HepG2 (cell line): ENCODE measurements around the gene GBP4. TPM values are rescaled to one million over a fixed set of nuclear protein-coding genes. Genes with fewer than 3 reads are reported as not detected.

Source experiments
- ATAC-seq: fragments of 200-7000 bp; cut with Tn5 transposase; 3 replicates; pipeline ENCODE4 v1.9.1; 2020; ENCODE audit warnings: mild to moderate bottlenecking, moderate library complexity
- BruUV-seq: library from RNA; stranded (reverse); fragments of 400-500 nt; replicated peaks from 2 replicates; lab custom pipeline; 2021; lab: Mats Ljungman, UMichigan
- CTCF ChIA-PET: fragments of 300-600 bp; formaldehyde crosslinking; extraction: SDS; loops from one replicate; lab custom pipeline; 2021; ENCODE audit warnings: low total read pairs, inconsistent platforms, low intra/inter-chr PET ratio; lab: Yijun Ruan, JAX
- POLR2A ChIA-PET: fragments of 350-600 bp; sonication (Branson Sonifier 250); formaldehyde crosslinking; loops from one replicate; lab custom pipeline; 2020; ENCODE audit warnings: antibody characterized with exemption, inconsistent platforms; lab: Yijun Ruan, JAX
- DNase-seq: peaks from one replicate; pipeline ENCODE4 v3.0.0-alpha.2; 2015; ENCODE audit warnings: low spot score
- FAIRE-seq: peaks from 3 replicates; lab custom pipeline; 2011; peaks lifted over from hg19 to GRCh38; lab: Jason Lieb, UNC
- H2AFZ ChIP-seq: one replicate; pipeline ENCODE4 v1.6.1; 2011; ENCODE audit warnings: low read length, inconsistent platforms
- H3K27ac ChIP-seq: fragments of 300-600 bp; 3 replicates; pipeline ENCODE4 v1.8.0; 2011; ENCODE audit warnings: mixed run types, mild to moderate bottlenecking, mixed read lengths, low read length, inconsistent platforms; ENCODE audit not compliant: insufficient read depth; ENCODE audit errors: extremely low read length
- H3K27me3 ChIP-seq, 2 experiments: fragments of 200-600 bp in 1 of 2; 2 replicates in 1 of 2; 3 replicates in 1 of 2; pipeline versions ENCODE4 v1.6.0 to v1.8.0; 2011; ENCODE audit warnings: low read length in 2 of 2, mild to moderate bottlenecking in 2 of 2, moderate library complexity in 2 of 2, inconsistent platforms in 1 of 2; ENCODE audit not compliant: insufficient read depth in 2 of 2, control insufficient read depth in 1 of 2
- H3K36me3 ChIP-seq, 2 experiments: fragments of 200-600 bp in 1 of 2; replicated peaks in 1 of 2; 2 replicates in 1 of 2; 3 replicates in 1 of 2; pipeline versions ENCODE4 v1.5.1 to v1.8.0; 2011; ENCODE audit warnings: low read length in 2 of 2, inconsistent platforms in 1 of 2; ENCODE audit not compliant: insufficient read depth in 2 of 2, control insufficient read depth in 1 of 2
- H3K4me1 ChIP-seq: 2 replicates; pipeline ENCODE4 v1.5.1; 2012; ENCODE audit warnings: low read length, inconsistent platforms; ENCODE audit not compliant: insufficient read depth
- H3K4me2 ChIP-seq: 2 replicates; pipeline ENCODE4 v1.6.0; 2011; ENCODE audit warnings: low read depth, low read length, inconsistent platforms
- H3K4me3 ChIP-seq, 3 experiments: fragments of 200-600 bp in 1 of 3; sonication (generic), shearing (Covaris generic) in 1 of 3; replicated peaks in 1 of 3; 2 replicates each; pipeline ENCODE4 v1.5.1; 2011 to 2016; ENCODE audit warnings: low read length in 3 of 3, inconsistent platforms in 2 of 3, low read depth in 2 of 3, mild to moderate bottlenecking in 2 of 3, control low read depth in 1 of 3, mixed read lengths in 1 of 3; ENCODE audit not compliant: insufficient read depth in 1 of 3
- H3K79me2 ChIP-seq: one replicate; pipeline ENCODE4 v1.6.1; 2011; ENCODE audit warnings: low read length, inconsistent platforms; ENCODE audit not compliant: insufficient read depth
- H3K9ac ChIP-seq: 2 replicates; pipeline ENCODE4 v1.6.0; 2011; ENCODE audit warnings: mild to moderate bottlenecking, low read depth, low read length, inconsistent platforms; ENCODE audit not compliant: insufficient read depth
- H3K9me3 ChIP-seq: 2 replicates; pipeline ENCODE4 v1.5.1; 2012; ENCODE audit warnings: mild to moderate bottlenecking, low read length
- H4K20me1 ChIP-seq: 2 replicates; pipeline ENCODE4 v1.6.0; 2011; ENCODE audit warnings: inconsistent platforms, mild to moderate bottlenecking, low read length, moderate library complexity; ENCODE audit not compliant: insufficient read depth
- CHCHD3 ChIP-seq: sonication (generic); formaldehyde crosslinking; IDR thresholded peaks from 2 replicates; pipeline ENCODE4 v1.8.0; 2022; ENCODE audit warnings: mild to moderate bottlenecking, missing genetic modification reagents, moderate library complexity
- ISX ChIP-seq: sonication (generic); formaldehyde crosslinking; conservative IDR thresholded peaks from 2 replicates; pipeline ENCODE4 v1.5.0; 2020; ENCODE audit warnings: missing genetic modification reagents
- JARID2 ChIP-seq: sonication (generic); formaldehyde crosslinking; IDR thresholded peaks from 2 replicates; pipeline ENCODE4 v1.8.1; 2023; ENCODE audit warnings: missing genetic modification reagents, inconsistent platforms; ENCODE audit not compliant: insufficient replicate concordance
- LRRFIP1 ChIP-seq: sonication (generic); formaldehyde crosslinking; conservative IDR thresholded peaks from 2 replicates; pipeline ENCODE4 v1.4.0; 2020; ENCODE audit warnings: missing genetic modification reagents
- MLXIP ChIP-seq: sonication (generic); formaldehyde crosslinking; IDR thresholded peaks from 2 replicates; pipeline ENCODE4 v1.9.0; 2021; ENCODE audit warnings: missing genetic modification reagents, borderline replicate concordance
- NPAS2 ChIP-seq: sonication (generic); formaldehyde crosslinking; IDR thresholded peaks from 2 replicates; pipeline ENCODE4 v1.8.0; 2022; ENCODE audit warnings: mild to moderate bottlenecking, missing genetic modification reagents, borderline replicate concordance
- SMAD9 ChIP-seq: sonication (generic); formaldehyde crosslinking; IDR thresholded peaks from 2 replicates; pipeline ENCODE4 v1.5.1; 2020; ENCODE audit warnings: mild to moderate bottlenecking, missing genetic modification reagents
- THAP11 ChIP-seq: IDR thresholded peaks from 2 replicates; pipeline ENCODE4 v1.6.1; 2016; ENCODE audit warnings: missing biosample characterization, missing genetic modification reagents
- ZBTB3 ChIP-seq: sonication (generic); formaldehyde crosslinking; IDR thresholded peaks from 2 replicates; pipeline ENCODE4 v1.4.0; 2020; ENCODE audit warnings: low read depth, mild to moderate bottlenecking, moderate library complexity, missing genetic modification reagents, borderline replicate concordance
- ZKSCAN5 ChIP-seq: sonication (generic); formaldehyde crosslinking; IDR thresholded peaks from 2 replicates; pipeline ENCODE4 v1.5.1; 2020; ENCODE audit warnings: mild to moderate bottlenecking, missing genetic modification reagents
- ZNF460 ChIP-seq: sonication (generic); formaldehyde crosslinking; IDR thresholded peaks from 2 replicates; pipeline ENCODE4 v1.5.1; 2020; ENCODE audit warnings: missing genetic modification reagents, mild to moderate bottlenecking, borderline replicate concordance
- ZNF879 ChIP-seq: sonication (generic); formaldehyde crosslinking; IDR thresholded peaks from 2 replicates; pipeline ENCODE4 v1.8.1; 2023; ENCODE audit warnings: missing genetic modification reagents
- in situ Hi-C: cut with HindIII; loops from 2 replicates; pipeline ENCODE4 v1.10.0; 2017; ENCODE audit warnings: low pct_unique_long_range_greater_than_20kb; ENCODE audit not compliant: extremely low pct_ligation_motif_present
- intact Hi-C: fragments of 100-400 bp; cut with micrococcal nuclease; formaldehyde crosslinking; loops from one replicate; pipeline ENCODE4 v1.10.0; 2022; ENCODE audit not compliant: unreplicated experiment
- polyA plus RNA-seq, 8 experiments: library from polyadenylated mRNA; depleted of rRNA in 3 of 8; stranded (reverse) in 7 of 8; unstranded in 1 of 8; fragments of >200 nt; fragmentation: Illumina TruSeq in 4 of 8; extraction: Trizol in 4 of 8; gene quantifications; 2 replicates each; pipeline versions ENCODE4 v1.2.1 to v1.2.3, GENCODE V29; 2011 to 2016; ENCODE audit warnings: low read depth in 4 of 8, missing spikeins in 1 of 8, mixed read lengths in 1 of 8; ENCODE audit not compliant: insufficient read depth in 1 of 8
- total RNA-seq, 5 experiments: library from RNA; depleted of rRNA; stranded (reverse); fragments of >200 nt; fragmentation: Illumina TruSeq; extraction: Trizol; gene quantifications; 2 replicates each; pipeline ENCODE4 v1.2.3, GENCODE V29; 2016; ENCODE audit warnings: low read depth in 1 of 5
- TF ChIP-seq, protein P1 (sequence below): sonication (generic); formaldehyde crosslinking; IDR thresholded peaks from 2 replicates; pipeline ENCODE4 v1.4.0; 2020; ENCODE audit warnings: missing genetic modification reagents
- TF ChIP-seq, protein P2 (sequence below): sonication (generic); formaldehyde crosslinking; IDR thresholded peaks from 2 replicates; pipeline ENCODE4 v1.4.0; 2020; ENCODE audit warnings: mild to moderate bottlenecking, missing genetic modification reagents

Gene GBP4
- total and polyA plus RNA-seq, 2 of the 13 experiments (the other 11 are each of a cell fraction or from before 2014, with no cell fraction given): not detected

GRCh38 chr1:89176971-89177370 lies 21.8 kb downstream of the GBP4 start (continued):
- no peak for TF ChIP-seq MLXIP (CRISPR knock-in tag)
- no peak for TF ChIP-seq NPAS2 (CRISPR knock-in tag)

- FAIRE-seq (no peak), ATAC-seq (no peak)
- CTCF ChIA-PET: no interaction called here
- TF ChIP-seq ZBTB3 (no peak), ZNF879 (CRISPR knock-in tag) (no peak), LRRFIP1 (CRISPR knock-in tag) (no peak), CHCHD3 (CRISPR knock-in tag) (no peak), SMAD9 (no peak), JARID2 (CRISPR knock-in tag) (no peak), ZKSCAN5 (CRISPR knock-in tag) (no peak), THAP11 (CRISPR knock-in tag) (no peak), ISX (CRISPR knock-in tag) (no peak), ZNF460 (CRISPR knock-in tag) (no peak)
- TF ChIP-seq, protein P1, sequence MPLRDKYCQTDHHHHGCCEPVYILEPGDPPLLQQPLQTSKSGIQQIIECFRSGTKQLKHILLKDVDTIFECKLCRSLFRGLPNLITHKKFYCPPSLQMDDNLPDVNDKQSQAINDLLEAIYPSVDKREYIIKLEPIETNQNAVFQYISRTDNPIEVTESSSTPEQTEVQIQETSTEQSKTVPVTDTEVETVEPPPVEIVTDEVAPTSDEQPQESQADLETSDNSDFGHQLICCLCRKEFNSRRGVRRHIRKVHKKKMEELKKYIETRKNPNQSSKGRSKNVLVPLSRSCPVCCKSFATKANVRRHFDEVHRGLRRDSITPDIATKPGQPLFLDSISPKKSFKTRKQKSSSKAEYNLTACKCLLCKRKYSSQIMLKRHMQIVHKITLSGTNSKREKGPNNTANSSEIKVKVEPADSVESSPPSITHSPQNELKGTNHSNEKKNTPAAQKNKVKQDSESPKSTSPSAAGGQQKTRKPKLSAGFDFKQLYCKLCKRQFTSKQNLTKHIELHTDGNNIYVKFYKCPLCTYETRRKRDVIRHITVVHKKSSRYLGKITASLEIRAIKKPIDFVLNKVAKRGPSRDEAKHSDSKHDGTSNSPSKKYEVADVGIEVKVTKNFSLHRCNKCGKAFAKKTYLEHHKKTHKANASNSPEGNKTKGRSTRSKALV (CRISPR knock-in tag): no peak
- TF ChIP-seq, protein P2, sequence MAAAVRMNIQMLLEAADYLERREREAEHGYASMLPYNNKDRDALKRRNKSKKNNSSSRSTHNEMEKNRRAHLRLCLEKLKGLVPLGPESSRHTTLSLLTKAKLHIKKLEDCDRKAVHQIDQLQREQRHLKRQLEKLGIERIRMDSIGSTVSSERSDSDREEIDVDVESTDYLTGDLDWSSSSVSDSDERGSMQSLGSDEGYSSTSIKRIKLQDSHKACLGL (CRISPR knock-in tag): no peak
Observed at GRCh38 chr1:89175601-89176256, 23.0 kb downstream of the GBP4 start, which contains the start of gene GBP7. TSS of gene GBP7 (minus strand) at chr1:89176003. CDS start at chr1:89171935, 4,068 bp downstream.

More at GRCh38 chr1:89175601-89176256, 23.0 kb downstream of the GBP4 start, which contains the start of gene GBP7:
- Histone ChIP-seq H4K20me1 (no peaks in the 10 kb centered on the region), H3K9ac (no peak within 1 kb of the TSS), H3K4me3 (no peak within 1 kb of the TSS), H2AFZ (no peak within 1 kb of the TSS), H3K27ac (no peak within 1 kb of the TSS), H3K4me1 (no peaks in the 10 kb centered on the region), H3K36me3 (no peaks in the 10 kb centered on the region), H3K4me2 (no peak within 1 kb of the TSS), H3K27me3 (no peaks in the 10 kb centered on the region; a peak in 2 of 5 replicates), H3K79me2 (no peaks in the 10 kb centered on the region), H3K9me3 (no peaks in the 10 kb centered on the region)
- in situ Hi-C loops: no loop called here
- DNase-seq: no peak
- POLR2A ChIA-PET: no interaction called here
- intact Hi-C loops: no loop called here
- BruUV-seq: no TSS peak
